SK-N-SH (cell line): ENCODE data around the gene ATP13A3.

Source experiments
- EP300 ChIP-seq, 2 experiments: IDR thresholded peaks; 2 replicates each; pipeline versions ENCODE4 v1.4.0 to v1.6.1; 2012; ENCODE audit warnings: borderline replicate concordance in 1 of 2, low read depth in 1 of 2, low read length in 1 of 2
- EZH2phosphoT487 ChIP-seq: fragments of 200-600 bp; sonication (generic); IDR thresholded peaks from 2 replicates; pipeline ENCODE4 v1.6.1; 2017; ENCODE audit warnings: low read depth, mixed run types, mild to moderate bottlenecking, antibody characterized with exemption, moderate library complexity, borderline replicate concordance
- RFX5 ChIP-seq: IDR thresholded peaks from 2 replicates; pipeline ENCODE4 v1.6.1; 2012; ENCODE audit warnings: mild to moderate bottlenecking, improper control_type of control experiment, low read length
- TAF1 ChIP-seq: IDR thresholded peaks from 2 replicates; pipeline ENCODE4 v1.6.1; 2012; ENCODE audit warnings: low read depth, mild to moderate bottlenecking, low read length, moderate library complexity, borderline replicate concordance
- TCF12 ChIP-seq: IDR thresholded peaks from 2 replicates; pipeline ENCODE4 v1.4.0; 2012
- TF ChIP-seq, protein P1 (sequence below): fragments of 200-600 bp; sonication (generic); IDR thresholded peaks from 2 replicates; pipeline ENCODE4 v1.6.1; 2017; ENCODE audit warnings: antibody characterized with exemption, mild to moderate bottlenecking, moderate library complexity

- TF ChIP-seq, protein P1, sequence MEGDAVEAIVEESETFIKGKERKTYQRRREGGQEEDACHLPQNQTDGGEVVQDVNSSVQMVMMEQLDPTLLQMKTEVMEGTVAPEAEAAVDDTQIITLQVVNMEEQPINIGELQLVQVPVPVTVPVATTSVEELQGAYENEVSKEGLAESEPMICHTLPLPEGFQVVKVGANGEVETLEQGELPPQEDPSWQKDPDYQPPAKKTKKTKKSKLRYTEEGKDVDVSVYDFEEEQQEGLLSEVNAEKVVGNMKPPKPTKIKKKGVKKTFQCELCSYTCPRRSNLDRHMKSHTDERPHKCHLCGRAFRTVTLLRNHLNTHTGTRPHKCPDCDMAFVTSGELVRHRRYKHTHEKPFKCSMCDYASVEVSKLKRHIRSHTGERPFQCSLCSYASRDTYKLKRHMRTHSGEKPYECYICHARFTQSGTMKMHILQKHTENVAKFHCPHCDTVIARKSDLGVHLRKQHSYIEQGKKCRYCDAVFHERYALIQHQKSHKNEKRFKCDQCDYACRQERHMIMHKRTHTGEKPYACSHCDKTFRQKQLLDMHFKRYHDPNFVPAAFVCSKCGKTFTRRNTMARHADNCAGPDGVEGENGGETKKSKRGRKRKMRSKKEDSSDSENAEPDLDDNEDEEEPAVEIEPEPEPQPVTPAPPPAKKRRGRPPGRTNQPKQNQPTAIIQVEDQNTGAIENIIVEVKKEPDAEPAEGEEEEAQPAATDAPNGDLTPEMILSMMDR, result no peak
- TF ChIP-seq EZH2phosphoT487 (no peak), RFX5 (no peak), TAF1 (no peak), TCF12 (no peak), EP300 (IDR thresholded peaks at IDR 0.05; ENCODE audit: borderline replicate concordance in 1 of 2, low read depth in 1 of 2, low read length in 1 of 2) (no peak)
These were observed 111.1 kb downstream of the ATP13A3 start for GRCh38 chr3:194375473-194376240.
